GF-D8 (cell line): ENCODE measurements around the gene CUEDC1.

Experiments used
- DNase-seq: peaks from one replicate; lab custom pipeline; 2025; lab: John Stamatoyannopoulos, UW

The CUEDC1 gene

DNA sequence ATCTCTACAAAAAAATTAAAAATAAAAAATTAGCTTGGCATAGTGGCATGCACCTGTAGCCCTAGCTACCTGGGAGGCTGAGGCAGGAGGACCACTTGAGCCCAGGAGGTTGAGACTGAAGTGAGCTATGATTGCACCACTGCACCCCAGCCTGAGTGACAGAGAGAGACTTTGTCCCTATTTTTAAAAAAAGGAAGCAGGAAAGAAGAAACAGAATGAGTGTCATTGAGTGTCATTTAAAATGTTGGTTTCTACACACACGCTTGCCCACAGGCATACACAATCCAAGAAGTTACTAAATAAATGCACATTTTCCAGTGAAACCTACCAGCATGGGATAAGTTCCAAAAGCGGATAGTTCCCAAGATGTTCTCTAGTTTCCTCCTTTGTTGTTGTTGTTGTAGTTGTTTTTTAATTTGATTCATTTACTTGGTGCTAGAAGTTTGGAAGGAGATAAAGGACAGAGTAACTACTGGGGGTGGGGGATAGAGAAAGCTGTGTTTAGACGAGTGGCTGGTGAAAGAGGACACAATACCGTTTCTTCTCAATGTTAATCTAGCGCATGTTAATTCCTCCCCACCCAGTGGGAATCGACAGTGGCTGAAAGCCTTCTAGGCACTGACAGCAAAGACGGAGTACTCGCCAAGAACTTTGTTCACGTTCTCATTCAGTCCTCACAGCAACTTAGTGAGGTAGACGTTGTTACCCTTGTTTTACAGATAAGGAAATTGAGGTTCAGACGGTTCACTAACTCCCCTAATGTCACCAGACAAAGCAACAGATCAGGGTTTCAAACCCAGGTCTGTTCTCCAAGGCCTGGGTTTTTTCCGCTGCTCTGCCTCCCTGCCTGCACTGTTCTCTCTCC is 122.7 kb downstream of the CUEDC1 start:
- no peak for DNase-seq

DNA sequence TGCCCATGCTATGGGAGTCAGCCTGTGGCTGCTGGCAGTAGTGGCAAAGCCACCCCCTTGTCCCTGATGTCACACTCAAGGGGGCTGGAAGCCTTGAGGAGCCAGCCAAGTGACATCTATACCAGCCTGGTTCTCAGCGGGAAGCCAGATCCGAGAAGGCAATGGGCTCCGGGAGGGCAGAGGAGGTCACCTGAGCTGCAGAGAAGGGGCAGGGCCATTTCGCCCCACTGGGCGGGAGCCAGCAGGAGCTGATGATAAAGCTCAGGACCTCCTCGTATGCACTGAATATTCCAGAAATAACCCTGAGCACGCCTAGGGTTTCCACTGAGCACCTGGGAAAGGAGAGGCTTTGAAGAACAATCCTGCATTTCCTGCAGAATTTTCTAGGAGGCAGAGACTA is 124.3 kb downstream of the CUEDC1 start:
- no peak for DNase-seq

DNA sequence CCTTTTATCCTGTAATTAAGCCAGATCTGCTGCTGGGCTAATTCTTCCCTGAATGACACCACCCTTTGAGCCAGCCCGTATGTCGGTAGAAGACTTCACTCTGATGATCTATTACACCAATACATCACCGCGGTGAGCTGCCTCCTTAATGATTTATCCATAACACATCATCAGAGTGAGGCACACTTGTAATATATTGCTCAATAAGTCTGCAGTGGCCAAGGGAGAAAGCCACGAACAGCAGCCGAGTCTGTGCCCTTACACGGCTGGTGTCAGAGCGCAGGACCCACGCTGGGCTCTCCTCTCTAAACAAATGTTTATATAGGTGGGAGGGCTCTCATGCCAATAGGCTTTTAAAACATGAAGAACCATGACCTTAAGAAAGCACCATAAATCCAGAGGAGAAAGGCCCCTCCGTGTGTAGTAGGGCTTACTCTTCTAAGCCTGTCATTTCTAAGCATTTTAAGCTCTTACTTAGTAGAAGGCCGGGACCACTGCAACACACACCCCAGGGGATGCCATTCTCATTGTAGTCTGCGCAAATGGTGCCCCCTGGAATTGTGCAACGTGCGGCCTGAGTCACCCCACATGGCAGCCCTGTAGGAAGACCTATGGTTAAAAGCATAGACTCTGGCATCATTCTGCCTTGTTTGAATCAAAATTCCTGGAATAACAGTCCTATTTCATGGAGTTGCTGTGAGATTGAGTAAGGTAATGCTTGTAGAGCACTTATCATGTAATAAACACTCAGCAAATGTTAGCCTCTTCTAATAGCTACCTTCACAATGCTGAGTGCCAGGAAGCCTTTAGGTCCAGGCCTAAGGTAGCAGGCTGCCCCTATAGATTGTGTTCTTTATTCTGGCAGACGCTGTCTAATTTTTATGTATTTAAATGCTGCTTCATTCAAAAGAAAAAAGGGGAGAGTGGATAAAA is 131.5 kb downstream of the CUEDC1 start:
- DNase-seq = no peak

DNA sequence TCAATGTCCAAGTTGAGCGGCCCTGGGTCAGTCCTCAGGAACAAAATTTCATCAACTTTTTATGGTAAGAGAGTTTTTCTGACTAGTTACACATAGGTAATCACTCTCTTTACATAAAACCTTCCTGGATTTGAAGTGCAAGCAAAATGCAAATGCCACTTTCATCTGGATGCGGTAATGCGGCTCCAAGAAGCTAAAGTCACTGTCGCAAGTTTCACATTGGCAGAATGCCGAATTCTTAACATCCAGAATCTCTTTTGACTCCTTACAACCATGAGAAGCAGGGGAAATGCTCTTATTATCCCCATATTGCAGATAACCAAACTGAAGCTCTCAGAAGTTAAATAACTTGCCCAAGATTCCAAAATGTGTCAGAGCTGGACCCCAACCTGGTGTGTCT is 135.3 kb downstream of the CUEDC1 start:
- no peak for DNase-seq

DNA sequence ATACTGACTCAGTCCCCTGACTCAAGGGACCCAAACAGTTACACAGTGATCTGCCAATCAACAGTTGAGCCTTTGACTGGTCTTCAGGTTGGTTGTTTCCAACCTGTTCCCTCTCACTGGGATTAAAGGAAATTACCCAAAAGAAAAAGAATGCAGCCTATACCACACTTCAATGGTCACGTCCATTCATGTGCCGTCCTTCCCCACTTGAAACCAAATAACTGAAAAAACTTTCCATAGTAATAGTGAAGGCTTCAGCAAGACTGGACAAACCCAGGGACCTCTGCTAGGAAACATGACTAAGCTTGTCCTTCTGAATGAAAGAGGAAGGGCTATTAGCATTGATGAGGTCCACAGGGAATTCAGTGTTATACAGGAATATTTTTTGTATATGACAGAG is 135.9 kb downstream of the CUEDC1 start:
- no peak for DNase-seq

DNA sequence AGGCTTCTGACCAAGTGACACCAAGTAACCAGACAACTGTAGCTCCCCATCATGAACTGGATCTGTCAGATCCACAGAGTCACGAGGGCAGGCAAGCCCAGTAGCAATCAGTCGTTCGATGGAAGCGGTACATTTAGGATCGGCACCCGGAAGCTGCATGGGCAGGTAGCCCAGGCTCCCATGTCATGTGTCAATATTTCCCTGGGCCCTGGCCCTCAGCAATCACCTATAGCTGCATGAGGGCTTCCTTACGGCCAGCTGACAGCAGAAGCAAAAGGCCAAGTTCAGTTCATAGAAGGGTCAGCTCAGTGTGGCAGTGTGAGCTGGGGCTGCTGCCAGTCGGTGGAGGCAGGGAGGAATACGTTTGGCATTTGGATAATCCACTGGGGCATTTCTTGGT is 137.1 kb downstream of the CUEDC1 start:
- no peak for DNase-seq

DNA sequence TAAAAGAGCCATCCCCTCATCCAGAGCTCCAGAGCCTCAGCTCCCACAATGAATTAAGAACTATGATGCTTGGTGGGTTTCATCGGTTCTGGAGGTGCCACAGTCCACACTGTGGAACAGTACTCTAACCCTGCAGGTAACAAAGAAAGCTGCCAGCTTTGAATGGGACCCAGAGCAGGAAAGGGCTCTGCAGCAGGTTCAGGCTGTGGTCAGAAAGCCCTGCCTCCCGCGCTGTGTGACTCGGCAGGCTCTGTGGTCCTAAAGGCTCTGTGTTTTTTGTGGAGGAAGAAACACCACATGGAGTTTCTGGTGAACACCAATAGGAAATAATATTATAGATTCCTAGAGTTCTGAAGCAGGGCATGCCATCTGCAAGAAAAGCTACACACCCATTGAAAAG is 137.9 kb downstream of the CUEDC1 start:
- DNase-seq = no peak

DNA sequence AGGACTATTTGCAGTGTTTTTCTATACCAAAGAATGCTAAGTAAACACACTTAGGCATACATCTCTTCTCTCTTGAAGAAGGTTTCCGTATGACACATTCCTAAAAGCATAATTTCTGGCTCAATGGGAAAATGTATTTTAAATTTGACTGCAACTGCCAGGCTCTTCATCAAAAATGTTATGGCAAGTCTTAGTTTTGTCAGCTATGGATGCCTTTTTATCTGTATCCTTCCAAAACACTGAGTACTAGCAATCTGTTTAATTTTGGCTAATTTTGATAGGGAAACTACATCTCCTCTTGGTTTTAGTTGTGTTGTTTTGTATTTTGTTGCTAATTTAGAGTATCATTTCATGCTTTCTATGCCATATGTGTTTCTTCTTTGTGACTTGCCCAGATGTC is 140.8 kb downstream of the CUEDC1 start:
- no peak for DNase-seq

DNA sequence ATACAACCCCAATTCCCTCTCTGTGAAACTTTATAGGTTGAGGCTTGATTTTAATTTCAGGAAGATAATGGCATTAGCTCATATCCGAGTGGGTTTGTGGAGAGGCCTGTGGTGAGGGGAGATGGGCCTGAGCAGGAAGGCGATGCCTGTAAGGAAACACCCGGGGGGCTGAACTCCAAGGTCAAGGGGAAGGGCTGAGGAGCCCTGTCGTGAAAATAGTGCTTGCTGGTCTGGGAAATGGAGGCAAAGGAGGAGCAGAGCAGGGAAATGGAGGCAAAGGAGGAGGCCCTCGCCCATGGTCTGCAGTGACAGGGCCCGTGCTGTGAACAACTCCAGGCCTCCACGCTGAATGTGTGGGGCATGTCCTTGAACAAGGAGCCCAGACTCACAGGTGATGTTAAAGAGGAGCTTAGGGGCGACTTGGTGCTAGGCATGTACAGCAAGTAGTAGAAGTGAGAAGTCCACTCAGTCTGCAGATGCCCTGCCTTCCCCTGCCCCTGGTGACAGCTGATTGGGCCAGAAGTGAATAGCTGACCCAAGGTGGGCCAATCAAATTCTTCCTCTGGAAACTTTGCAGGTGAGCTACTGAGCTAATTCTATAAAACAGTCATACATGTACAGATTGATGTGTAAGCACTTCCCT is 143.5 kb downstream of the CUEDC1 start:
- no peak for DNase-seq
